Measurements from ENCODE around the gene SNX19.

- TF ChIP-seq CTCF (IDR thresholded peaks at IDR 0.05) (no peak), POLR2A (IDR thresholded peaks at IDR 0.05) (no peak)
Observed at GRCh38 chr11:130847517-130847916, 68.8 kb downstream of the SNX19 start.

Measured in Peyer's patch (tissue), 4 donors.